PFSK-1 (cell line): ENCODE data around the gene ATL1.

Experiments
- FOXP2 ChIP-seq: optimal IDR thresholded peaks from 2 replicates; pipeline ENCODE3; 2011; ENCODE audit warnings: borderline replicate concordance, control low read depth, inconsistent platforms; ENCODE audit not compliant: insufficient read depth; ENCODE audit errors: extremely low read length, extremely low read depth
- POLR2AphosphoS5 ChIP-seq: IDR thresholded peaks from 2 replicates; pipeline ENCODE4 v1.6.1; 2012; ENCODE audit warnings: low read depth, mild to moderate bottlenecking, control low read depth, low read length, moderate library complexity
- SIN3A ChIP-seq: IDR thresholded peaks from 2 replicates; pipeline ENCODE4 v1.6.1; 2012; ENCODE audit warnings: mild to moderate bottlenecking, low read length, moderate library complexity, borderline replicate concordance; ENCODE audit not compliant: insufficient read depth
- TAF1 ChIP-seq: IDR thresholded peaks from 2 replicates; pipeline ENCODE4 v1.6.1; 2012; ENCODE audit warnings: low read length, control low read depth, borderline replicate concordance; ENCODE audit not compliant: insufficient read depth
- TF ChIP-seq, protein P1 (sequence below), 2 experiments: IDR thresholded peaks; 2 replicates each; pipeline versions ENCODE4 v1.6.1 to v1.8.0; 2011 to 2012; ENCODE audit warnings: low read depth in 2 of 2, low read length in 2 of 2, control low read depth in 1 of 2, inconsistent platforms in 1 of 2, mild to moderate bottlenecking in 1 of 2, moderate library complexity in 1 of 2; ENCODE audit not compliant: insufficient read depth in 1 of 2

Gene ATL1

DNA sequence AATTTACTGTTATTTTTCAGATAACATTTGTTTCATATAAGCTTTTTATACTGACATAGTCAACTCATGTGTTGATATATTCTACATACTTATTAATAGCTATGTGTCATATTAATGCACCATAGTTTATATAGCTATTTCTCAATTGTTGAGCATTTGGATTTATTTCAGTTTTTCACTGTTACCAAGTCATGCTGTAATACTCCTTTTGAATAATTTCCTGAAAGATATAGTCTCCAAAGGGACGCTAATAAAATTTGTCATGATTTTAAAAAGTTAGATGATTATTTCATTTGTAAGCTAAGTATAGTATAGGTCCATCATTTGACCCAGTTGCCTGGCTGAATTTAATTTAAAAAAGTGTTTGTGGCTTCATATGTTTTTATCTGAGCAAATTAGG lies 47.8 kb downstream of the ATL1 start:
- TF ChIP-seq POLR2AphosphoS5 (no peak), SIN3A (no peak), TAF1 (no peak), FOXP2 (no peak)
- TF ChIP-seq, protein P1, sequence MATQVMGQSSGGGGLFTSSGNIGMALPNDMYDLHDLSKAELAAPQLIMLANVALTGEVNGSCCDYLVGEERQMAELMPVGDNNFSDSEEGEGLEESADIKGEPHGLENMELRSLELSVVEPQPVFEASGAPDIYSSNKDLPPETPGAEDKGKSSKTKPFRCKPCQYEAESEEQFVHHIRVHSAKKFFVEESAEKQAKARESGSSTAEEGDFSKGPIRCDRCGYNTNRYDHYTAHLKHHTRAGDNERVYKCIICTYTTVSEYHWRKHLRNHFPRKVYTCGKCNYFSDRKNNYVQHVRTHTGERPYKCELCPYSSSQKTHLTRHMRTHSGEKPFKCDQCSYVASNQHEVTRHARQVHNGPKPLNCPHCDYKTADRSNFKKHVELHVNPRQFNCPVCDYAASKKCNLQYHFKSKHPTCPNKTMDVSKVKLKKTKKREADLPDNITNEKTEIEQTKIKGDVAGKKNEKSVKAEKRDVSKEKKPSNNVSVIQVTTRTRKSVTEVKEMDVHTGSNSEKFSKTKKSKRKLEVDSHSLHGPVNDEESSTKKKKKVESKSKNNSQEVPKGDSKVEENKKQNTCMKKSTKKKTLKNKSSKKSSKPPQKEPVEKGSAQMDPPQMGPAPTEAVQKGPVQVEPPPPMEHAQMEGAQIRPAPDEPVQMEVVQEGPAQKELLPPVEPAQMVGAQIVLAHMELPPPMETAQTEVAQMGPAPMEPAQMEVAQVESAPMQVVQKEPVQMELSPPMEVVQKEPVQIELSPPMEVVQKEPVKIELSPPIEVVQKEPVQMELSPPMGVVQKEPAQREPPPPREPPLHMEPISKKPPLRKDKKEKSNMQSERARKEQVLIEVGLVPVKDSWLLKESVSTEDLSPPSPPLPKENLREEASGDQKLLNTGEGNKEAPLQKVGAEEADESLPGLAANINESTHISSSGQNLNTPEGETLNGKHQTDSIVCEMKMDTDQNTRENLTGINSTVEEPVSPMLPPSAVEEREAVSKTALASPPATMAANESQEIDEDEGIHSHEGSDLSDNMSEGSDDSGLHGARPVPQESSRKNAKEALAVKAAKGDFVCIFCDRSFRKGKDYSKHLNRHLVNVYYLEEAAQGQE (IDR thresholded peaks at IDR 0.05; ENCODE audit: insufficient read depth in 1 of 2, low read depth in 2 of 2, low read length in 2 of 2): no peak

DNA sequence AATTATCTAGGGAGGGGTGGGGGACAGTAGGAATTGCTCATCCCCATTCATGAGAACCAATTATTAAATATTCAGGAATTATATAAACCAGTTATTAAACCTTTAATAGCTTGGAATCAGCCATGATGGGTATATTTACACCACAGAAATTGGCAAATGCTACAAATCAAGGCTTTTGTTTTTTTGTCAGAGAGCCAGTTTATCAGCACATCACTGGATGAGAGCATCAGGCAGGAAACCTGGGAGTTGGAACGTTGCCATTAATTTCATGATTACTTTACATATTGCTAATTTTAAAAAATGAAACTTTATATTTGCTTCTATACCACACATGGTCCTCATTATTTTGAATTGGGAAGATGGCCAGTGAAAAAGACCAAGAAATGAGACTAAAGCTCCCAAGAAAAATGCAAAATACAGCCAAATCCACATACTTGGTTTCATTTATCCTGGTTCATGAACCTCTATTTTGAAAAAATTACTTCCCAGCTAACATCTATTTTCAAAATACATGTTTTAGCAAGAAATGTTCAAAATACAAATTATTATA lies 48.4 kb downstream of the ATL1 start:
- no peak for TF ChIP-seq TAF1
- TF ChIP-seq, protein P1 (IDR thresholded peaks at IDR 0.05; ENCODE audit: insufficient read depth in 1 of 2, low read depth in 2 of 2, low read length in 2 of 2): no peak
- TF ChIP-seq SIN3A: no peak
- no peak for TF ChIP-seq POLR2AphosphoS5
- TF ChIP-seq FOXP2: no peak

DNA sequence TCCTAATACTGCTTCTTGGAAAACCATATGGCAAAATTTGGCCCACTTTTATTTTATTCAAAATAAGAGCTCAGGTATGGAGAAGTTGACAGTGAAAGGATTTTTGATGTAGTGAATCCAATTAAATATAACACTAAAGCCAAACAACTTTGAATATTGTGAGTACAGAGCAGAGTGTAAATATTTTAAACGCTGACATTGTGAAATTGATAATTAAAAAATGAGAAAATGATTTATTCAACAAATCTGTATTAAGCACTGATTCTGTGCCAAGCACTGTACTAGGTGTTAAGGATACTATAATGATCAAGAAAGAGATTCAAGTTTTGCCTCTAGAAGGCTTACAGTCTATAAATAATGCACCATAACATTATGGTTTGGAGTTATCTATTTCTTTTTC lies 50.5 kb downstream of the ATL1 start:
- TF ChIP-seq TAF1: no peak
- TF ChIP-seq SIN3A: no peak
- TF ChIP-seq FOXP2: no peak
- TF ChIP-seq, protein P1 (IDR thresholded peaks at IDR 0.05; ENCODE audit: insufficient read depth in 1 of 2, low read depth in 2 of 2, low read length in 2 of 2): no peak
- no peak for TF ChIP-seq POLR2AphosphoS5

DNA sequence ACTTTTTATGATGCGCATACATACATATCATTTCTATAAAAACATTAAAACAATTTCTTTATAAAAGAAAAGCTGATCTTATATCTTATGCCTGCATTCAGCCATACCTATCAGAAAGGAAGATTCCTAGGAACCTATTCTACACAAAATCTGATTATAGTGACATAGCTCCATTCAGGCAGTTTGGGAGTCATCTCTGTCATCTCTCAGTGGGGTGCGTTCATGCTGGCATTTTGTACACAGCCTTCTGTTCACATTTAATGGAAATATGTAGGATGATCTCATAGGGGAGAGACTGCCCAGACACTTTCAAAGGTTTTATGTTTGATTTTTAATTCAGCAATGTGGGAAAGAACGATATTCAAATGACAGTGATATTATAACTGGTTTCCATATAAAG lies 52.9 kb downstream of the ATL1 start:
- no peak for TF ChIP-seq TAF1
- TF ChIP-seq POLR2AphosphoS5: no peak
- no peak for TF ChIP-seq FOXP2
- TF ChIP-seq, protein P1 (IDR thresholded peaks at IDR 0.05; ENCODE audit: insufficient read depth in 1 of 2, low read depth in 2 of 2, low read length in 2 of 2): no peak
- no peak for TF ChIP-seq SIN3A

DNA sequence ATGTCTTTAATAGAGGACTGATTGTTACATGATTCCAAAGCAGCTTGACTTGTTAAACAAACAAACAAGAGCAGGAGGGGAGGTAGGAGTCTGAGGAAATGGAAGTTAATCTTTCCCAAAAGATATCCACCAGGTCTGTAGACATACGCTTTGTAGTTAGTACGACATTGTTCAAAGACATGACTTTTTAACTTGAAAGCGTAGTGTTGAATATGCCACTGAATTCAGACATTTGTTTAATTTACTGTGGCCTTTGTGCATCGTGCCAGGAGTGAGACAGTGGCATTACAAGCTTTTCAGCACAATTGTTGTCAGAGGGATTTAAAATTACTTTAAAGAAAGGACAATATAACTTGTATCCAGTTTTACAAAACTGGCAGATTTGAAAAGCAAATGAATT lies 55.1 kb downstream of the ATL1 start:
- no peak for TF ChIP-seq FOXP2
- no peak for TF ChIP-seq SIN3A
- TF ChIP-seq, protein P1 (IDR thresholded peaks at IDR 0.05; ENCODE audit: insufficient read depth in 1 of 2, low read depth in 2 of 2, low read length in 2 of 2): no peak
- TF ChIP-seq TAF1: no peak
- no peak for TF ChIP-seq POLR2AphosphoS5
